Measurements from ENCODE around the gene SOHLH1.

SOHLH1 gene

GRCh38 chr9:135718616-135719015 lies 19.3 kb upstream of the SOHLH1 start:
- Histone ChIP-seq H2AFZ (ENCODE audit: low read length) (no peak overlapping the region), H3K27me3 (ENCODE audit: insufficient read depth, low read length) (no peaks in the 10 kb centered on the region), H3K4me1 (ENCODE audit: insufficient read depth, low read length, severe bottlenecking) (no peaks in the 10 kb centered on the region), H3K9me3 (ENCODE audit: low read length) (no peaks in the 10 kb centered on the region), H3K9me2 (ENCODE audit: low read depth, low read length) (no peaks in the 10 kb centered on the region), H3K27ac (ENCODE audit: low read depth, low read length, poor library complexity, severe bottlenecking) (no peak overlapping the region), H4K20me1 (ENCODE audit: insufficient read depth, low read length) (no peaks in the 10 kb centered on the region), H3K36me3 (ENCODE audit: insufficient read depth, low read length) (no peaks in the 10 kb centered on the region), H3K4me2 (ENCODE audit: low read length) (no peak overlapping the region), H3F3A (ENCODE audit: insufficient read depth, low read length) (no peaks in the 10 kb centered on the region), H3K79me2 (ENCODE audit: insufficient read depth, low read length) (no peaks in the 10 kb centered on the region), H3K4me3 (ENCODE audit: low read depth, low read length, poor library complexity, severe bottlenecking) (no peak overlapping the region), H3K9ac (ENCODE audit: low read length) (no peak overlapping the region)
- no peak for TF ChIP-seq EZH2 (IDR thresholded peaks at IDR 0.05; ENCODE audit: borderline replicate concordance, low read length)

DNA sequence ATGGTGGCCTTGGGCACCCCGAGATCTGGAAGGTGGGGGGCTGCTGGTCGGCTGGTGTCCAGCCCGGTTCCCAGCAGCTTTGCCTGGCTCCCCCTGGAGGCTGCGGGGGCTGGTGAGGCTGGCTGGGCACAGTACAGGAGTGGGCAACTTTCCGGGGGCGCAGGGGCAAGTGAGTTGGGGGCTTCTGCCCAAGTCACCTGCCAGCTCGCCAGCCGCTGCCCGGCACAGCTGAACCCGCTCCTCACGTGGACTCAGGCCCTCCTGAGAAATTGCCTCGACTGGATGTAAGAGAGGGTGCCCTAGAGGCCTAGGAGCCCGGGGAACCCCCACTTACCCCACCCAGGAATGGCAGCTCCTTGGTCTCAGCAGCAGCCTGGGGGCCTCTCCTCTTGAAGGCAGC lies 18.1 kb upstream of the SOHLH1 start:
- Histone ChIP-seq H3K27me3 (ENCODE audit: insufficient read depth, low read length) (no peaks in the 10 kb centered on the region), H3K9ac (ENCODE audit: low read length) (no peak overlapping the region), H3K79me2 (ENCODE audit: insufficient read depth, low read length) (no peaks in the 10 kb centered on the region), H2AFZ (ENCODE audit: low read length) (no peak overlapping the region), H3K9me3 (ENCODE audit: low read length) (no peaks in the 10 kb centered on the region), H3K36me3 (ENCODE audit: insufficient read depth, low read length) (no peaks in the 10 kb centered on the region), H4K20me1 (ENCODE audit: insufficient read depth, low read length) (no peaks in the 10 kb centered on the region), H3K9me2 (ENCODE audit: low read depth, low read length) (no peaks in the 10 kb centered on the region), H3K4me1 (ENCODE audit: insufficient read depth, low read length, severe bottlenecking) (no peaks in the 10 kb centered on the region), H3F3A (ENCODE audit: insufficient read depth, low read length) (no peaks in the 10 kb centered on the region), H3K4me3 (ENCODE audit: low read depth, low read length, poor library complexity, severe bottlenecking) (no peak overlapping the region), H3K4me2 (ENCODE audit: low read length) (no peak overlapping the region), H3K27ac (ENCODE audit: low read depth, low read length, poor library complexity, severe bottlenecking) (no peak overlapping the region)
- no peak for TF ChIP-seq EZH2 (IDR thresholded peaks at IDR 0.05; ENCODE audit: borderline replicate concordance, low read length)
- TF ChIP-seq, protein P1, sequence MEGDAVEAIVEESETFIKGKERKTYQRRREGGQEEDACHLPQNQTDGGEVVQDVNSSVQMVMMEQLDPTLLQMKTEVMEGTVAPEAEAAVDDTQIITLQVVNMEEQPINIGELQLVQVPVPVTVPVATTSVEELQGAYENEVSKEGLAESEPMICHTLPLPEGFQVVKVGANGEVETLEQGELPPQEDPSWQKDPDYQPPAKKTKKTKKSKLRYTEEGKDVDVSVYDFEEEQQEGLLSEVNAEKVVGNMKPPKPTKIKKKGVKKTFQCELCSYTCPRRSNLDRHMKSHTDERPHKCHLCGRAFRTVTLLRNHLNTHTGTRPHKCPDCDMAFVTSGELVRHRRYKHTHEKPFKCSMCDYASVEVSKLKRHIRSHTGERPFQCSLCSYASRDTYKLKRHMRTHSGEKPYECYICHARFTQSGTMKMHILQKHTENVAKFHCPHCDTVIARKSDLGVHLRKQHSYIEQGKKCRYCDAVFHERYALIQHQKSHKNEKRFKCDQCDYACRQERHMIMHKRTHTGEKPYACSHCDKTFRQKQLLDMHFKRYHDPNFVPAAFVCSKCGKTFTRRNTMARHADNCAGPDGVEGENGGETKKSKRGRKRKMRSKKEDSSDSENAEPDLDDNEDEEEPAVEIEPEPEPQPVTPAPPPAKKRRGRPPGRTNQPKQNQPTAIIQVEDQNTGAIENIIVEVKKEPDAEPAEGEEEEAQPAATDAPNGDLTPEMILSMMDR (IDR thresholded peaks at IDR 0.05; ENCODE audit: low read length): no peak

DNA sequence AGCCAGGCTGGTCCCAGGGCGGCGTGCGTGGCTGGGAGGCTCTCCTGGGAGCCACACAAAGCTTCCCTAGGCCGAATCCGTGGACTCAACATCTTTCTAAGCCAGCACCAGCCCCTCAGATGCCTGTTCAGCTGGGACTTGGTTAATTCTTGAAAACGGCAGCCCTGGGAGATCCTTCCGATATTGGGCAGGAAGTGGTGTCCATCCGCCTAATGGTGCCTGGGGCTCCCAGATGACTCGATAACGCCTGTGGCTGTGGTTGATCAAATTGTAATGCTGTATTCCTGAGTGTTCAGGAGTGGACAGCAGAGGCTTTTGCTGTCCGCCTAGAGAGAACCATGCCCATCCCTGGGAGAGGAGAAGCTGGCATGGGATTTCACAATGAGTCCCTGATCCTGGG lies 16.8 kb upstream of the SOHLH1 start:
- H3K27ac ChIP-seq (ENCODE audit: low read depth, low read length, poor library complexity, severe bottlenecking): no peak overlapping the region
- H3K4me1 ChIP-seq (ENCODE audit: insufficient read depth, low read length, severe bottlenecking): no peaks in the 10 kb centered on the region
- H3K4me3 ChIP-seq (ENCODE audit: low read depth, low read length, poor library complexity, severe bottlenecking): no peak overlapping the region
- H3K4me2 ChIP-seq (ENCODE audit: low read length): no peak overlapping the region
- H3K9me2 ChIP-seq (ENCODE audit: low read depth, low read length): no peaks in the 10 kb centered on the region
- H3K79me2 ChIP-seq (ENCODE audit: insufficient read depth, low read length): no peaks in the 10 kb centered on the region
- H3K27me3 ChIP-seq (ENCODE audit: insufficient read depth, low read length): no peaks in the 10 kb centered on the region
- H4K20me1 ChIP-seq (ENCODE audit: insufficient read depth, low read length): no peaks in the 10 kb centered on the region
- no peak for TF ChIP-seq EZH2 (IDR thresholded peaks at IDR 0.05; ENCODE audit: borderline replicate concordance, low read length)
- TF ChIP-seq, protein P1 (IDR thresholded peaks at IDR 0.05; ENCODE audit: low read length): no peak
- no peaks in the 10 kb centered on the region for H3K36me3 ChIP-seq (ENCODE audit: insufficient read depth, low read length)
- no peaks in the 10 kb centered on the region for H3F3A ChIP-seq (ENCODE audit: insufficient read depth, low read length)
- no peak overlapping the region for H3K9ac ChIP-seq (ENCODE audit: low read length)
- H3K9me3 ChIP-seq (ENCODE audit: low read length): no peaks in the 10 kb centered on the region
- no peak overlapping the region for H2AFZ ChIP-seq (ENCODE audit: low read length)

- H3K79me2 ChIP-seq (ENCODE audit: insufficient read depth, low read length): no peaks in the 10 kb centered on the region
- H2AFZ ChIP-seq (ENCODE audit: low read length): no peak overlapping the region
- TF ChIP-seq EZH2 (IDR thresholded peaks at IDR 0.05; ENCODE audit: borderline replicate concordance, low read length): no peak
- TF ChIP-seq, protein P1 (IDR thresholded peaks at IDR 0.05; ENCODE audit: low read length): no peak
- no peaks in the 10 kb centered on the region for H3K9me2 ChIP-seq (ENCODE audit: low read depth, low read length)
- H3K4me1 ChIP-seq (ENCODE audit: insufficient read depth, low read length, severe bottlenecking): no peaks in the 10 kb centered on the region
- H3K27me3 ChIP-seq (ENCODE audit: insufficient read depth, low read length): no peaks in the 10 kb centered on the region
- no peak overlapping the region for H3K4me3 ChIP-seq (ENCODE audit: low read depth, low read length, poor library complexity, severe bottlenecking)
- no peak overlapping the region for H3K4me2 ChIP-seq (ENCODE audit: low read length)
- no peak overlapping the region for H3K27ac ChIP-seq (ENCODE audit: low read depth, low read length, poor library complexity, severe bottlenecking)
- no peaks in the 10 kb centered on the region for H4K20me1 ChIP-seq (ENCODE audit: insufficient read depth, low read length)
- H3K9ac ChIP-seq (ENCODE audit: low read length): no peak overlapping the region
- H3K9me3 ChIP-seq (ENCODE audit: low read length): no peaks in the 10 kb centered on the region
- H3K36me3 ChIP-seq (ENCODE audit: insufficient read depth, low read length): no peaks in the 10 kb centered on the region
- no peaks in the 10 kb centered on the region for H3F3A ChIP-seq (ENCODE audit: insufficient read depth, low read length)
Measured at GRCh38 chr9:135715056-135715595, 15.8 kb upstream of the SOHLH1 start.

All from OCI-LY1 (cell line).